ENCODE results near the gene CNDP1.
A peak's percentile ranks its signal among the peaks of the same experiment; 100 is the strongest.
"Not testable (repeated sequence)": the region's sequence is repeated elsewhere in the genome, so short reads cannot be mapped to it uniquely, and the experiment has no call there.

The CNDP1 gene, protein sequence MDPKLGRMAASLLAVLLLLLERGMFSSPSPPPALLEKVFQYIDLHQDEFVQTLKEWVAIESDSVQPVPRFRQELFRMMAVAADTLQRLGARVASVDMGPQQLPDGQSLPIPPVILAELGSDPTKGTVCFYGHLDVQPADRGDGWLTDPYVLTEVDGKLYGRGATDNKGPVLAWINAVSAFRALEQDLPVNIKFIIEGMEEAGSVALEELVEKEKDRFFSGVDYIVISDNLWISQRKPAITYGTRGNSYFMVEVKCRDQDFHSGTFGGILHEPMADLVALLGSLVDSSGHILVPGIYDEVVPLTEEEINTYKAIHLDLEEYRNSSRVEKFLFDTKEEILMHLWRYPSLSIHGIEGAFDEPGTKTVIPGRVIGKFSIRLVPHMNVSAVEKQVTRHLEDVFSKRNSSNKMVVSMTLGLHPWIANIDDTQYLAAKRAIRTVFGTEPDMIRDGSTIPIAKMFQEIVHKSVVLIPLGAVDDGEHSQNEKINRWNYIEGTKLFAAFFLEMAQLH

GRCh38 chr18:74534150-74534969 lies at the start of gene CNDP1:
CNDP1 (plus strand) TSS chr18:74534500; CDS start chr18:74534668, 168 bp downstream.
- FAIRE-seq = no peak

- no peak for FAIRE-seq
These were observed 48.0 kb upstream of the CNDP1 start for GRCh38 chr18:74486119-74486849.

DNA sequence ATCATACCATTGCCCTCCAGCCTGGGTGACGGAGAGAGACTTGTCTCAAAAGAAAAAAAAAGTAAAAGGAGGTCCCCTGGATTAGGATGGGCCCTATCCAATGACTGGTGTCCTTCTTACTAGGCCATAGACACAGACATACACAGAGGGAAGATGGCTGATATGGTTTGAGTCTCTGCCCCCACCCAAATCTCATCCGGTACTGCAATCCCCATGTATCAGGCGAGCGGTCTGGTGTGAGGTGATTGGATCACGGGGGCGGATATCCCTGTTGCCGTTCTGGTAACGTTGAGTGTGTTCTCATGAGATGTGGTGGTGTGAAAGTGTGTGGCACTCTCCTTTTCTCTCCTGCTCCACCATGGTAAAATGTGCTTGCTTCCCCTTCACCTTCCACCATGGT lies 45.9 kb upstream of the CNDP1 start:
- no peak for FAIRE-seq

DNA sequence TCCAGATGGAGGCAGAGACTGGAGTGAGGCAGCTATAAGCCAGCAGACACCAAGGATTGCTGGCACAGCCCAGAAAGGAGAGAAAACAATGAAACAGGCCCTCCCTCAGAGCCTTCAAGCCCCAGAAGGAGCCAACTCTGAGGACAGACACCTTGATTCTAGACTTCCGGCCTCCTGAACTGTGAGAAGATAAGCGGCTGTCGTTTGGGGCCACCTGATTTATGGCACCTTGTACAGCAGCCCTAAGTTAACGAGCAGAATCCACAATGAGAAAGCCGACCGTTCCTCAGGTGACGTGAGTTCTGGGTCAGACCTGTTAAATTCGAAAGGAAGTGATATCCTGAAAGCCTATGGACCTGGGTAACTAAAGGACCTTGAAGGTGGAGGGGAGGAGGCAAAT lies 45.4 kb upstream of the CNDP1 start:
- FAIRE-seq = no peak

DNA sequence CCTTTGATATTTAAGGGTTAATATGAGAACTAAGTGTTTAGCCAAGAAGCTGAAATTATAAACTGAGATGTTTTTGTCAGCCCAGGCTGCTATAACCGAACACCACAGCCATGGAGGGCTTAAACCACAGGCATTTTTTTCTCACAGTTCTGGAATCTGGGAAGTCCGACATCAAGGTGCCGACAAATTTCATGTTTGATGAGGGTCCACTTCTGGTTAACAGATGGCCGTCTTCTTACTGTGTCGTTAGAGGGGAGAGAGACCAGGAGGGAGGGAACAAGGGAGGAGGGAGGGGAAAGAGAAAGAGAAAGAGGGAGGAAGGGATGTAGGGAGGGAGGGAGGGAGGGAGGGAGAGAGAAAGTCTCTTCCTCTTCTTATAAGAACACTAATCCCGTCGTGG lies 44.6 kb upstream of the CNDP1 start:
- no peak for FAIRE-seq

DNA sequence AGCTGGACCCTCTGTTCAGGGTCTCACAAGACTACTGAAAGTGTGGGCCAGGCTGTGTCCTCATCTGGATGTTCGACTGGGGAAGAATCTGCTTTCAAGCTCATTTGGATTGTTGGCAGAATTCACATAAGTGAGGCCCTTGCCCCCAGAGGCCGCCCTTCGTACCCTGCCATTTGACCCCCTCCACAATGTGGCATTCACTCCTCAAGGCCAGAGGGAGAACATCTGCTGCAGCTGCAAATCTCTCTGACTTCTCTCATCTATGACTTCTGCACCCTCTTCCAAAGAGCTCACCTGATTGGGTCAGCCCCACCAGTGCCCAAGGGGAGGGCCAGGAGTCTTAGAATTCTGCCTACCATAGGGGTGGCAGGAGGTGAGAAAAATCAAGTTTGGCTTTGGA lies 42.0 kb upstream of the CNDP1 start:
- no peak for FAIRE-seq

DNA sequence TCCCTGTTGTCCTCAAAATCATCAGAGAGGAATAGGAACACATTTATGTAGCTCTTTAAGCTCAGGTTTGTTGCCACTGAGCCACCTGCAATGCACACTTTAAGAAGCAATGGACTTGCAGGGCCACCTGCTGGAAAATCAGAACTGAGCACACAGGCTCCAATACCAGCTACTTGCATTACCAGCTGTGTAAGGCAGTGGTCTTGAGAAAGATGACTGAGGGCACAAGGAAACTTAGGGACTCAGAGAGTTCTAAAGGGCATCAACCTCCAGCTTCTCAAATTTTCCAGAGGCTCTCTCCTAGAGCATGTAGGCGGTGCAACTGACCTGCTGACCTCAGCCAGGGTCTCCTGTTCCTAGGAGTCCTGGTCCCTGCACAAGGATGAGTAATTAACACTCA lies 40.6 kb upstream of the CNDP1 start:
- FAIRE-seq = no peak

GRCh38 chr18:74494514-74494913 lies 39.8 kb upstream of the CNDP1 start:
- FAIRE-seq = no peak

DNA sequence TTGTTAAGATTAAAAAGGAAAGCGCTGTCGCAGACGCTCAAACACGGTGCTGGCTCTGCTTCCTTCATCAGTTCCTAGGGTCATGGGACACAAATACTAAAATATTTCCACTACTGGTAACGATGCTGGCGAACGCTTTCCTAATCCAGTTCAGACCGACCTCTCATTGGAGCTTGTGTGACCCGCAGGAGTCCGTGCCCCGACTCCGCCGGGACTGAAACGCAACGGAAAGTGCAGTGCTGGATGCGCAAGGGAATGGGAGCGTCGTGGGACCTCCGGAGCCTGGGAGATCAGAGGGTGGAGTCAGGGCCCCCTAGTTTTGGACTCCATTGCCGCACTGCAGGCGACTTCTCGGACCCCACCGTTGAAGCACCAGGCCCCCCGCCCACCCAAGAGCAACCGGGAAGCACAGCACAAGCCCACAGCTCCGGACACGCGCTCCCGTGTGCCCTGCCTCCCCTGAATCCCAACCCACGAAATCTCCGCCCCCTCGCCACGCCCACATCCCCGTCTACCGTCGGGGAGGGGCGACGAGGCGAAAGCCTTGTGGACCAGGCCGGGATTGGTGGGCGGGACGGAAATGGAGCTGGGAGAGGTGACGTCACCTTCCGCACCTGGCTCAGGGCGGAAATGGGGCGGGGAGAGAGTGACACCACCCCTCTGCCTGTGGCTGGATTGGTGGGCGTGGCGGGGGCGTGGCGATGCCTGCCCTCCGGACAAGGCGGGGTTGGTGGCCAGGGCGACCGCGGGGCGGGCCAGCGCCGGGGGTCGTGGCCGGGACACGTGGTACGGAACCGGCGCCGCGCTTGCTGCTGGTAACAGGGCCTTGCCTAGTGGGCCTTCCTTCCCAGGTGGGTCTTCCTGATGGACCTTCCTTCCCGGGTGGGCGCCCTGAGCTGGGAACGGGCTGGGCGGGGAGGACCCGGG lies 38.5 kb upstream of the CNDP1 start, which contains the start of gene CNDP2:
Gene CNDP2 (plus strand): TSS at position 783 of the 927 bp plus-strand sequence. CDS start 3,611 bp downstream, outside the sequence.
- FAIRE-seq = peak; percentile 85

GRCh38 chr18:74496508-74497323 lies 37.6 kb upstream of the CNDP1 start:
- FAIRE-seq = no peak

DNA sequence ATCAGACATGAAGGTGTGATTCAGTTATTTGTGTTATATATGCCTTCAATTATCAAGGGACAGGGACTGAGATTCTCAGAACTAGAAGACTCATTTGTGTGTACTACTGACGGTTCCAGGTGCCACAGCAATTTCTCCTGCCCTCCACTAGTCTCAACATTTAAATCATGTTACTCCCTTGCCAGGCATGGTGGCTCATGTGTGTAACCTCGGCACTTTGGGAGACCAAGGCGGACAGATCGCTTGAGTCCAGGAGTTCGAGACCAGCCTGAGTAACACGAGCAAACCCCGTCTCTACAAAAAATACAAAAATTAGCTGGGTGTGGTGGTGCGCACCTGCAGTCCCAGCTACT lies 37.0 kb upstream of the CNDP1 start:
- no peak for FAIRE-seq

DNA sequence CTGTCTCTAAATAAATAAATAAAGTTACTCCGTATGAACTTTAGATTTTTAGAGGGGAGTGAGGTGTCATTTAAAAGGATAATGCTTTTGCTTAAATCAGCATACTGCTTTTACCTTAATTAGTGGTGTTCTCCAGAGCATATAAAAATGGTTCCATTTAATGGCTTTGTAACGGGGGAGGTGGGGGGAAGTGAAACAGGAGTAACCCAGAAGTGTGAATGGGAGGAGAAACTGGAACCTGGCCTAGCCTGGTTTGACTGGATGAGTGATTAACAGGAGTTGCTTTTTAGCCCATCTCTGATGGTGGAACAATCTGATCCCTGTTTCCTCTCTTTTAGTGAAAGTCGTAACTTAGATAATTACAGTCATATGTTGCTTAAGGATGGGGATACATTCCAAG lies 36.5 kb upstream of the CNDP1 start:
- FAIRE-seq = no peak

GRCh38 chr18:74498712-74499627 lies 35.3 kb upstream of the CNDP1 start:
- no peak for FAIRE-seq

DNA sequence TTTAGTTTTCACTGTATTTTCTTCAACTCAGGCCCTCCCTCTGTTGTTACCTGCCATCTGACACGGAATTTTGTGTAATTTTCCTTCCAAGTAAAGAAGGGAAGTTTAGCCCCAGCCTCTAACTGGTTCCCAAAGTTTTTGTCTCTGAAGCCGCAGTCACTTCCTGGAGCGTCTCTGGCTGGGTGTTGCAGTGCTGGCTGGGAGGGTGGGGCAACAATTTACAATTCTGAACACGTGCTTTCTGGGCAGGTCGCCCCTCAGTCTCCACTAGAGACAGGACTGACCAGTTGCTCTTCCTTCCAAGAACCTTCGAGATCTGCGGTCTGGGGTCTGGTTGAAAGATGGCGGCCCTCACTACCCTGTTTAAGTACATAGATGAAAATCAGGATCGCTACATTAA lies 34.7 kb upstream of the CNDP1 start:
- FAIRE-seq = no peak

DNA sequence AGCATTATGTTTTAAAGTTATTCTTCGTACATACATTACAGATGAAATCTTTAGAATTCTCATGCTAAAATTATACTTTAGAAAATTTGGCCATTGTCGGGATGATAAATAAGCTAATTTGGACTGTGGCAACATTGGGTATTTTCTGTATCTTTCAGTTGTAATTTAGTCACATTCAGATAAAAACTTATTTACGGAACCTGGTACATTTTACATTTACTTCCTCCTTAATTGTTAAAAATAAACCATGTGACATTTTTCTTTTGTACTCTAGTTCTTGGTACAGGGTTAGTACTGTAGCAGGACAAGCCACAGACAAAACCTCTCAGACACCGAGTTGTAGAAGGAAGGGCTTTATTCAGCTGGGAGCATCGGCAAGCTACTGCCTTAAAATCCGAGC lies 33.9 kb upstream of the CNDP1 start:
- no peak for FAIRE-seq

DNA sequence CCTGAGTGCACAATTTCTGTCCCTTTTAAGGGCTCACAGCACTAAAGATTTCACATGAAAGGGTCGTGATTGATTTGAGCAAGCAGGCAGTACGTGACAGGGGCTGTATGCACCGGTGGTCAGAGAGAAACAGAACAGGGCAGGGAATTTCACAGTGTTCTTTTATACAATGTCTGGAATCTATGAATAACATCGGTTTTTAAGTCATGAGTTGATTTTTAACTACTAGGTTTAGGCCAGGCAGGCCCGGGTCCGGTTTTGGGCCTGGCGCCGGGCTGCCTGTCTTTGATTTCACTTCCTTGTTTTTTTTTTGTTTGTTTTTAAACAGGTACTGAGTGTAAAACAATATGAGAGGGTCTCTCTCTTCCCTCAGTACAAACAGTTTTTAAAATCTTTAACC lies 33.5 kb upstream of the CNDP1 start:
- not testable (repeated sequence) for FAIRE-seq

DNA sequence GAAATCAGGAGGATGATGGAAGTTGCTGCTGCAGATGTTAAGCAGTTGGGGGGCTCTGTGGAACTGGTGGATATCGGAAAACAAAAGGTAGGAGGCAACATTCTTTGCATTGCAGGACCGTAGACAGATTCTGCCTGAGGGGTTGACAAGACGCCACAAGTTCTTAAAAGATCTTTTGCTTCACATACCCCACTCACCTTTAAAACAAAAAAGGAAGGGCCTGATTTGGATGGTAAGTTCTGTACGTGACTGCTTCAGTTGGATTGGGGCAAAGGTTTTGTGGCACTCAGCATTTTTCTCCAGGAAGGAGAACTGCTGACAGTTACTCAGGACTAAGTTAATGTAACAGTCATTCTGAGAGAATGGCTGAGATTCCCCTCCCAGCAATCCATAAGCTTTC lies 32.9 kb upstream of the CNDP1 start:
- peak; percentile 72 for FAIRE-seq

DNA sequence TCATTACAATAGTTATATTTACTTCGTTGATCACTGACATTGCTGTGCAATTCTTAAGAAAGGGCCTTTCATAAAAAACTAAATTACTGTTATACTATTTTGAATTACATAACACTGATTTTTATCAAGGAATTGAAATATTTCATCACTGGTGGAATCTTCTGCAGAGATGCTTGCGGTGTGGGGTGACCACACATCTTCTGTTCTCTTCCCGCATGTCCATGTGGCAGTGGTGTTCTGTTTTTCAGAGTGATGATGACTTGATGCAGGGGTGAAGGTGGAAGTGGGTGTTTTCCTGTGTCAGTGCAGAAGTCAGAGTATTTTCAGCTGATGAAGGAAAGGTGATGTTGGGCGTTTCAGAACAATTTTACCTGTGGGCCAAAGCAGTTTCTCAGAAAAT lies 31.2 kb upstream of the CNDP1 start:
- FAIRE-seq = no peak

DNA sequence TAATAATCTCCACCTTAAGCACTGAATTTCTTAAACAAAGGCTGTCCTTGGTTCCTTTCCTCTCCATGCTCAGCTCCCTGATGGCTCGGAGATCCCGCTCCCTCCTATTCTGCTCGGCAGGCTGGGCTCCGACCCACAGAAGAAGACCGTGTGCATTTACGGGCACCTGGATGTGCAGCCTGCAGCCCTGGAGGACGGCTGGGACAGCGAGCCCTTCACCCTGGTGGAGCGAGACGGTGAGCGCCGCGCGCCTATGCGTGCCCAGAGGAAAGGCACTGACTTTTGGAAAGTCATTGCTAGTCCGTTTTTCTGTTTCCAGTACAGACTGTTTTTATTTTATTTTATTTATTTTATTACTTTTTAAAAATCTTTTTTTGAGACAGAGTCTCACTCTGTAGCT lies 28.5 kb upstream of the CNDP1 start:
- no peak for FAIRE-seq

- no peak for FAIRE-seq
These were observed 27.7 kb upstream of the CNDP1 start for GRCh38 chr18:74506448-74507084.

Measured in islet of Langerhans (tissue), 1 donor.